NCI-H2107 (cell line): Measurements from ENCODE around the gene COL4A1.
"Not testable (repeated sequence)": the region's sequence is repeated elsewhere in the genome, so short reads cannot be mapped to it uniquely, and the experiment has no call there.

ENCODE experiments used
- DNase-seq: peaks from one replicate; lab custom pipeline; 2025; lab: John Stamatoyannopoulos, UW

The COL4A1 gene

DNA sequence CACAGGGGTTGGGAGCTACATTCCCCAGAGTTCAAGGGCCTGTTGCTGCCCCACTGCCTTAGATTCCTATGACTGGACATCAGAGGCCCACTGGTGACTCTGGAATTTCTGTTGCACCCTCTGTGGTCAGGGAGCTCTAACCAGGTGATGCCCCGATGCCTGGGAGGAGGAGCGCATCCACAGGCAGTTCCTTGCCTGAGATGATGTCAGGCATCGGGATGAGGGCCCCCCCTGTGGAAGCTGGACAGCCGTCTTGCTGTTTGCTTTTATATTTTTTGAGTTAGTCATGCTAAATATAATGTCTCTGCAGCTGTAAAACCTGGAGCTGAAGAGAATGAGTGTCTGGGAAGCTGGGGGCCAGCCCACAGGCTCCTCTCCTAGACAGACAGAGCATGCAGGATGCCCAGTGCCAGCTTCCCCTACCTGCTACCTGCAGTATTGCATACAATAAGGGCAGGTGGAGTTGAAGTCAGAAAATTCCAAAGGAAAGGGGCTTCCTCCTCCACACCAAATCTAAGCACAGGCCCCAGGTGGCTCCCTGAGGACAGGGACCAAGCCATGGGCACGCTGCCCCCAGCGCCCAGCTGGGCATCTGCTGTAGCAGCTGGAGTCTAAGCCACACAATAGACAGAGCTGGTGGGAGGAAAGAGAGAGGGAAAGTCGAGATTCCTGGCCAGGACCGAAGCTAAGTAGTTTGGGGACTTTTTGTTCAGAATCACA is 16.4 kb upstream of the COL4A1 start:
- DNase-seq = no peak

DNA sequence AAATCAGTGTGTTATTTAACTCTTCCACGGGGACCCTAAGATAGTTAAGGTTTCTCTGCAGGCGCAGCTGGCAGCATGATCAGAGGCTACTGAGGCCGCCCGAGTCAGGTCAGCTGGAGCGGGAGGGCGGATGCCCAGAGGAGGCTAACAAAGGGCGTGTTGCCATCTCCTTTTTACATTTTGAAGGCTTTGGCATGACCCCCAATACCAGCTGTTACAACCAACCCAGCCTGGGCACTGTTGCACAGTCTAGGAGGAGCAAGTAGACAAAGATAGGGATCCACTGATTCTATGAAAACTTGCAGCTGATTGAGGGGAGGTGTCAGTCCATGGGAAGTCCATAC is 15.8 kb upstream of the COL4A1 start:
- no peak for DNase-seq

DNA sequence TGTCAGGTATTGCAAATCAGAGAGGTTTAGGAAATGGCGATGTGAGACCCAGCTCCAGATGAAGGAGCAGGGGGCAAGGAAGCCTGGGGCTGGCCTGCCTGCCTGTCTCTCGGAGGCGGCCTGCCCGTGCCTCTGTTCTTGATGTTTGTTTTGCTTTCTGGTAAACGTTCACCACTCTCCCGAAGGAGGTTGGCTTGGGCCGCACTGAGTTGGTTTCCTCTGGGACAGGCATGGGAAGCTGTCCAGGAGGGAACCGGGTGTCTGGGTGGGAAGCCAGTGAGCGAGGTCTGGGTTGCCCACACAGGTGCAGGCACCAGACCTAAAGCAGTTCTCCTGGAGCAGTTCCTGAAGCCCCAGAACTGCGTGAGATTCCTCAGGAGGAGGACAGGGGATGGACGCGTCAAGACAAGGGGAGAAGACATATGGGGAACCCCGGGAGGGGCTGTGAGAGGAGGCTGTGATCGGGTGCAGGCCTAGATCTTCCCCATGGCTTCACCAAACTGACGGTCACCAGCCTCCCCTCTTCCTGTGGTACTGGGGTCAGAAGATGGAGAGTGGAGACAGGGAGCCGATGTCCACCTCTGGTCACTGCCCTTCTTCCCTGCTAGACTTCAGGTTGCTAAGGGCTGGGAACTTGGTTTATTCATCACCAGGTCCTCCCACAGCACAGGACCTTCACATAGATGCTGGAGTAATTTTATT is 15.3 kb upstream of the COL4A1 start:
- no peak for DNase-seq

DNA sequence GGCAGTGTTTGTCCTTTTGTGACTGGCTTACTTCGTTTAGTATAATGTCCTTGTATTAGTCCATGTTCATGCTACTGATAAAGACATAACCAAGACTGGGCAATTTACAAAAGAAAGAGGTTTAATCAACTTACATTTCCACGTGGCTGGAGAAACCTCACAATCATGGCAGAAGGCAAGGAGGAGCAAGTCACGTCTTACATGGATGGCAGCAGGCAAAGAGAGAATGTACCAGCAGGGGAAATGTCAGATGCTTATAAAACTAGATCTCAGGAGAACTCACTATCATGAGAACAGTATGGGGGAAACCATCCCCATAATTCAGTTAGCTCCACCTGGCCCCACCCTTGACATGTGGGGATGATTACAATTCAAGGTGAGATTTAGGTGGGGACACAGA is 14.6 kb upstream of the COL4A1 start:
- not testable (repeated sequence) for DNase-seq

DNA sequence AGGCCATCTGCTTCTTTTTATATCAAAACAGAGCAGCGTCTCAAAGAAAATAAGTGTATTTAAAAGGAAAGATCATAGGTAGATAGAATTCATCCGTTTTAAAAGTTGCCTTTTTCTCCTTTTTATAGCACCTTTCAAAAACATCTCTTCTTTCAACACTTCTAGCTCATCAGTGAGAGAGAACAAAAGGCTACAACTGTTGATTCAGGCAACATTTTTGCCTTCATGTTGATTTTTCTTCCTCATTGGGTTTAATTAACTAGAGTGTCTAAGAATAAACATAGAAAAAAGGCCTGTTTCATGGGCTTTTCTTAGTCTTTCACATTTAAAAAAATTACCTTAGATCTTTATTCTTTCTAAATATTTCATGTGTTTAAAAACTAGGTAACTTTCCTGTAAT is 13.7 kb upstream of the COL4A1 start:
- DNase-seq = no peak

DNA sequence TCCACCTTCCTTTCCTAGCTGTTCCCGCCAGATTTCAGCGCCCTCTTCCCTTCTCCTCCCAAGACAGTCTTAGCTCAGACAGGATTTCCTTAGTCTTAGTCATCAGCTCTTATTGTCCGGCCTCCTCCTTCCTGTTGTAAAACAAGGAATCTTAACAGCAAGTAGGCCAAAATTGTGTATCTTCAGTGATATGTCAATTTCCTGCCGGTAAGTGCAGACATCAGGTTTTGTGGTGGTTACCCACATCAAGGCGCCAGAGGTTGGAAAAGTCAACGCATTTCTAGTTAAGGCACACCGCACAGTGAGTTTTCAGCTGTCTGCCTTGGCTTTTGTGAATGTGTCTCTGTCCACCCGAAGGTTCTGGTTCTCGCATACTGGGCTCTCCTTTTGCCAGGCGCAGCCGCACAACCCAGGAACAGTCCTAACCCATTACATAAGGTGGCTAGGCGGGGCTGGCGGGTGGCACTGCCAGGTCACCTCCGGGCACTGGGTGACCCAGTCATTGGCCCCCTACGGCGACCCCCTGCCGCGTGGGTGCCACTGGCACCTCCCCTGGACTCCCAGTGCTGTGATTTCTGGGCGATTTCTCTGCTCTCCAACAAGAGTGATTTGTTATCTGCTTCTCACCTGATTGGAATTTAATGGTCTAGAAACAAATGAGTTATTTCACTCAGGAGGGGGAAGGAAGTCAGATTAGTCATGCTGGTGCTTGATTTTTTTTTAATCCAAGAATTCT is 13.0 kb upstream of the COL4A1 start:
- no peak for DNase-seq

DNA sequence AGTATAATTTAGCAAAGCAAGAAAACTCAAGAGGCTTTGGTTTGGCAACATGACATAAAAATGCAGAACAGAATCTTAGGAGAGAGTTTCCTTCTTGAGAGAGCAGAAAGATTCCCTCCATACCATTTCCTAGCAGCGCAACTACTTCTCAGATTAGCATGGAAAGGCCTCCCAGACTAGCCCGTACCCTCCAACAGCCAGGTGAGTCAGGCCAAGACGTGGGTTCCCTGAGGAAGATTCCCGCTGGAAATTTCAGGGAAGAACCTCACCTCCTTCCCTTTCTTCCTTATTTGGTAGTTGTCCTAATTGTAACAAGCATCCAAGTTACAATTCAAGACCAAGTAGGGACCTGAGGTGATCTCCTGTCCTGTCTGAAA is 12.4 kb upstream of the COL4A1 start:
- no peak for DNase-seq

DNA sequence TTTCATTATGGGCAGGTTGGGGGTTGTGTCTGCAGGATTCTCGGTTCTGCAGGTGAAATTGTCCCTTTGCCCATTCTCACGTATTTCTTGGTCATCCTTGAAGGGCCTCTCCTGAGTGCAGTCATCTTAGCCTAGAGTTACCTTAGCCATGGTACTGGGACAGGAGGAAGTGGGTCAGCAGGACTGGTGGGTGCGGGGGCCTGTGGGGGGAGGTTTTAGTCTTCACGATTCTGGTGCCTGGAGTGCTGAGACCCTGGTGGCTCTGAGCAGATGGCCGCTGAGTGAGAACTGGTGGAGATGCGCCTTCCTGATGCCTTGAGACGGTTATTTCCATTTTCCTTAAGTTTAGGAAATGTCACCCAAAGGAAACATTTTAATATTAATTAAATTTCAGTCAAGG is 12.0 kb upstream of the COL4A1 start:
- DNase-seq = no peak

DNA sequence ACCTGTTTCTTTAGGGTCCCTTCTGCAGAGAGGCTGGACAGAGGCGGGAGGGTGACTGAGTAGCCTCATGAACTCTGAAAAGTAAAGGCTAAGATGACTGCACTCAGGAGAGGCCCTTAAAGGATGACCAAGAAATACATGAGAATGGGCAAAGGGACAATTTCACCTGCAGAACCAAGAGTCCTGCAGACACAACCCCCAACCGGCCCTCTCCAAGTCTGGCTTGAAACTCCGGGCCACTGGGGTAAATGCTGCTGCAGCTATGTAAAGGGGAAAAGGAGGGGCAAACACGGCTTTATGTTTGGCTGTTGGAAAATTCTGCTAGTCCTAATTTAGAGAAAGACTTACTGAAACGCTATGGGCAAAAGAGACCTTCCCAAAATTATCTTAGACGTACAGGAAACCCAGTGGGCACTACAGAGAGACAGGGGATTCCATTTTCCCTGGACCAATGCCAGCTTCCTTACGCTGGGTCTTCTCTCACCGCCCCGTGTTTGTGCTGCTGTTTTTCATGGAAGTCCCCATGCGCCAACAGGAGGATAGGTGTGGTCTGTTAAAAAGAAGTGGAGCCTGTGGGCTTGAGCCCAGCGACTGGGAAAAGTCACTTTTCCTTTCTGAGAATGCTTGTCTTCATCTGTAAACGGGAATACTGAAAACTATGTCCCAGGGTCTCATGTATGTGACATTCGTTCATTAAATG is 10.7 kb upstream of the COL4A1 start:
- DNase-seq = no peak

DNA sequence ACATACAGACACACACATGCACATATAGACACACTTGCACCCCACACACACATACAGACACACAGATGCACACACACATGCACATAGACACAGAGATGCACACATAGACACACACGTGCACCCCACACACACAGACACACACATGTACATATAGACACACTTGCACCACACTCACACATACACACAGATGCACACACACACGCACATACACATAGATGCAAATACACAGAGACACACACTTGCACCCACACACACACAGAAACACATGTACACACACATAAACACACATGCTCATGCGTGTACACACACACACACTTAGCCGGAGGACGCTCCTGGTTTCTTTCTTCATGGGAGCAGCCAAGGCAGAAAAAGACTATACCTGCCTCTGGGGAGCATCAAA is 10.1 kb upstream of the COL4A1 start:
- DNase-seq = no peak

DNA sequence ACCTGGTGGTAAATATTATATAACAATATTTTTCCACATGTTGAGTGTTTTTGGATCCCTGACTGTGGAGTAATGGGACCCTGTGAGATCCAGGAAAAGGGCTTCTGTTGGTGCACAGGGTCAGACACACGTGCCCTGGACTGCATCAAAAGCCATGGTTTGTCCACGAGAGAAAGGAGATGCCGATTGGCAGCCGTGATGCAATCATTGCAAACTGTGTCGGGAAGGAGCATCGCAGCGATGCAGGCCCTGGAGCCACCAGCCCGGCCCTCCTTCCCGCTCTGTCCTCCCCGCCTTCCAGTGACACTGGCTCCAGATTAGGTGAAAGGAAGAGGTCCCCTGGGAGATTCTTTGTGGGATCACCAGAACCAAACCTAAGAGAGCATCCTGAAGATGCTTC is 9.2 kb upstream of the COL4A1 start:
- DNase-seq = no peak

DNA sequence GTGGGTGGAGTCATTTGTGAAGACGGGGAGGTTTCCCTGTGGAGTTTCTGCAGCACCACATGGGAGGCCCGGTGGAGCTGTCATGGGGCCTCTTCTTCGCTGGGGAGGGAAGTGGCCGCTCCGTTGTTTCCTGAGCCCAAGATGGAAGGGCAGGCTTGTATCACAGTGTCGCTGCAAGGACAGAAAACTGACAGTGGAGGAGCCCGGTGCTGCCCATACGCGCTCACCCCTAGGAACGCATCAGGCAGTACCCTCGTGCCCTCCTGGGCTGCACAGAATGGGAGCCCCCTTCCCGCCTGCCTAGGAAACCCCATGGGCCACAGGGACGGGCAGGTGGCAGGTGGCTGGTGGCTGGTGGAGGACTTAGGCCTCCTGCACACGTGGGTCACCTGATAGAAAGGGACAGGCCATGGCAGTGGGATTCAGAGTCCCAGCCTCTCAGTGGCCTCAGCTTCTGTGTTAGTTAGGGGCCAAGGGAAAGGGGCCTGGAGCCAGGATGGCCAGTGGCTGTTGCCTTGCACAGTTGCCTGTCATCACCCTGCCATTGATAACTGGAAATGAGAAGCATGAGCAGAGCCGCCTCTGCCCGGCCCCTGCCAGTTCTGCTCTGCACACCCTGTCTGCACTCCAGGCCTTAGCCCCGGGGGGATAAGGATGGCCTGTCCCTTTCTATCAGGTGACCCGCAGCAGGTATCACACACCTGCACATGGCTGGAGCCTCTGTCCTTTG is 7.7 kb upstream of the COL4A1 start:
- DNase-seq = no peak

DNA sequence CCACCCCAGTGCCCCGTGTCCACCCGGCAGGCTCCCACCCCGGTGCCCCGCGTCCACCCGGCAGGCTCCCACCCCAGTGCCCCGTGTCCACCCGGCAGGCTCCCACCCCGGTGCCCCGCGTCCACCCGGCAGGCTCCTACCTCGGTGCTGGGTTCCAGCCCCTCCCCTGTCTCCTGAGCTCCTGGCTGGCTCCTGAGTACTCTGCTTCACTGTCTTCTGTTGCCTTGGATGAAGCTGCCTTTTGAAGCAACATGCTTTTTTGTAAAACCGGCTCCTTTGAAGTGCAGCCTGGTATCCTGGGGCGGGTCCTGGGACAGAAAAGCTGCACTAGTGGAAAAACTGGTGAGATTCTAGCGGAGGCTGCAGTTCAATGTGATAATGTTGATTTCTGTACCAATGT is 6.8 kb upstream of the COL4A1 start:
- DNase-seq = not testable (repeated sequence)

DNA sequence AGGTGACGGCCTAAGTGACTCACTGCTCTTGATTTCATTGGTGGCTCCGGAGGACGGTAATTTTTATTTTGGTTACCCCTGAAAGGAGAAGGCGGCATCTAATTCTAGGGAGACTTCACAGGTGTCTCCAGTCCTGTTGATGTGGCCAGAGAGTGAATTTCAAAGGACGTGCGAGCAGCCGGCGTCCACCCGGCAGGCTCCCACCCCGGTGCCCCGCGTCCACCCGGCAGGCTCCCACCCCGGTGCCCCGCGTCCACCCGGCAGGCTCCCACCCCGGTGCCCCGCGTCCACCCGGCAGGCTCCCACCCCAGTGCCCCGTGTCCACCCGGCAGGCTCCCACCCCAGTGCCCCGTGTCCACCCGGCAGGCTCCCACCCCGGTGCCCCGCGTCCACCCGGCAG is 6.3 kb upstream of the COL4A1 start:
- DNase-seq = not testable (repeated sequence)

DNA sequence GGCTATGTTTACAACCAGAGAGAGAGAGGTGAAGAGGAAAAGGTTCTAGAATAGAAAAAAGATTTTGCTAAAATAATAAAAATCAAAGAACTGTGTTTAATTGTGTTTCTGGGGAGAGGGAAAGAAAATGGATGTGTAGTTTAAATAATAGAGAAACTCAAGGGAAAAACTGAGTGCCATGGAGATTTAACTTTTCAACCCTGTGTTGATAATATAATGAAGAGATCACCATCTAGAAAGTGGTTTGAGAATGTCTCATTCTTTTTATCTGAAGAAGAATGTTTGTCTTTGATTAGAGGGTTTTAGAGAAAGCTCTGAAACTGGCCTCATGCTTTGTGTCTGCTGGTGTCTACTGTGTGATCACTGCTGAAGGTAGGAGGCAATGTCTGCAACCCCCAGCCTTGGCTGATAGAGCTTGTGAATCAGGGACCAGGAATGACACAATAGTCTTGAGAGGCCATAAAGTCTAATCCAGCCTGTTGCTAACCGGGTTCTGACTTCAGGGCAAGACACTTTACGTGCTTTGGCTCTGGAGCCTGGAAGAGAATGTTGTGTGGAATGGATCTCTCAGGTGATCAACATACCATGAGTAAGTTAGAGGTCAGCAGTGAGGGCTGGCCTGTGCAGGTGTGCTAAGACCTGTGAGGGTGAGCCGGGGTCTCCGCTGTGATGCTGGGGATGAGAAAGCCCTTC is 5.5 kb upstream of the COL4A1 start:
- DNase-seq = no peak

DNA sequence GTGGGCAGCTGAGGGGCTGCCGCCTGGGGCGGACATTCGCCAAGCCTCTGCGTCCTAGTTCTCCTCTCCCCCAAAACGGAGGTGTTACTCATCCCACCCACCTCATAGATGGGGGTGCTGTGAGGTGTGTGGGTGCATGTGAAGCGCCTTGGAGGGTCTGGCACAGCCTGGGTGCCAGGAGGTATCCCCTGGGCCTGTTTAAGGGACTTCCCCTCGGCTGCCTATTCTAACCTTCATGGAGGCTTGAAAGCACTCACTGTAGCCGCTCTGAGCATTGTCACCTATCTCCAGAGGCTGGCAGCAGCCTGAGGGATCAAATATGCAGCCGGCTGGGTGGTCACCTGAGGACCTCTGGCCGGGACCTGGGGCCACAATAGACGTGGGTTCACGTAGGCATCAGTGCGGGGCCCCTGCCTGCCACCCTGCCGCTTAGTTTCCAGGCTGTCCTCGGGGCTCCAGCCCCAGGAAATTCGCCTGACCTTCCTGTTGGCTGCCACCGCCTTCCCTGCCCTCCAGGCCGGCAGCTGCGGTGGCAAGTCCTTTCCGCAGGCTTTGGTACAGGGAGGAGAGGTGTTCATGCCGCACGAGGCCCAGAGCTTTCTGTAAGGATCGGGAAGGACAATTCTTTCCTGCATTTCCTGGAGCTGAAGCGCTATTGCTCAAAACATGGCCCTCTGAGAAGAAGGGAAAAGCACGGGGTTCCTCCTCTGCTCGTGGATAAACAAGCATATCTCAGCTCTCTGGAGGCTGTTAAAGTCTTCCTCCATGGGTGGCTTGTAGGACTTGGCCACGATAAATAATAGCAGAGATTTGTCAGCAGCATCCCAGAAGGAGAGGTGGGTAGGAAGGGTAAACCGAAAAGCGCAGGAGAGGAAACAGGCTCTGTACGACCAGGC is 4.7 kb upstream of the COL4A1 start:
- DNase-seq = no peak

DNA sequence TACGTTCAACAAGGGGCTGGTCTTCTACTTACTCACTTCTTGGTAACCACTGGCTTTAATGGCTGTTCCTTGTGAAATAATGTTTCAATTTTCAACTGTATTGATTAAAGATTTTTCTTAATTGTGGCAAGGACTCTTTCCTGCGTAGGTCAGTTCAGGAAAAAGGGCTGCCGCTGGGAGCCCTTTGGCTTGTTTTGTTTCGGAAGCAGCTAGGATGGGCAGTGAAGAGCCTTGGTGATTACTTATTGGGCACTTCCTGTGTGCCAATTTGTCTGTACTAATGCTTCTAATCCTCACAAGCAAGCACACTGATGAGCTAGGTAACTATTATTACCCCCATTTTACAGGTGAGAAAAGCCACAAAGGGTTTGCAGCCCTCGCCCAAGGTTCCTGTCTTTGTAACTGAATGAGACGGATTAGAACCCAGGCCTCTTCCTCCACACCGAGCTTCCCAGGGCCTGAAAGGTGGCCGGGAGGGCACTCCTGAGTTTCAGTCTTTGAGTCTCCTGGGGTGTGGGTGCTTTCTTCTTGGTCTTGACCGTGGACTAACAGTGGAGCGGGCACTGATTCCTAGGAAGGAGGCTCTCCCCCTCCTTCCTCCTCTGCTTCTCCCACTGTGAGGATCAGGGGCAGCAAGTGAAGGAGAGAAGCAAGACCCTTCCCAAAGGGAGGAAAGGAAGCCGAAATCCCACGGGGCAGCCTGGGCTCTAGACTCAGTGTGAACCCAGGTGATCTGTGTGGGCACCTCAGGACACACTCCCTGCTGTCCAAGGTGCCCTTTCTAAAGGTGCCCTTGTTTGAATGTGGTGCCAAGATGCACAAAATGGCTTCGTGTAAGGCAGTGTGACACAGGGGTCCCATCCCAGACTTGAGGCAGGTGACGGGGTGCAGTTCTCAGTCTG is 3.8 kb upstream of the COL4A1 start:
- DNase-seq = no peak

DNA sequence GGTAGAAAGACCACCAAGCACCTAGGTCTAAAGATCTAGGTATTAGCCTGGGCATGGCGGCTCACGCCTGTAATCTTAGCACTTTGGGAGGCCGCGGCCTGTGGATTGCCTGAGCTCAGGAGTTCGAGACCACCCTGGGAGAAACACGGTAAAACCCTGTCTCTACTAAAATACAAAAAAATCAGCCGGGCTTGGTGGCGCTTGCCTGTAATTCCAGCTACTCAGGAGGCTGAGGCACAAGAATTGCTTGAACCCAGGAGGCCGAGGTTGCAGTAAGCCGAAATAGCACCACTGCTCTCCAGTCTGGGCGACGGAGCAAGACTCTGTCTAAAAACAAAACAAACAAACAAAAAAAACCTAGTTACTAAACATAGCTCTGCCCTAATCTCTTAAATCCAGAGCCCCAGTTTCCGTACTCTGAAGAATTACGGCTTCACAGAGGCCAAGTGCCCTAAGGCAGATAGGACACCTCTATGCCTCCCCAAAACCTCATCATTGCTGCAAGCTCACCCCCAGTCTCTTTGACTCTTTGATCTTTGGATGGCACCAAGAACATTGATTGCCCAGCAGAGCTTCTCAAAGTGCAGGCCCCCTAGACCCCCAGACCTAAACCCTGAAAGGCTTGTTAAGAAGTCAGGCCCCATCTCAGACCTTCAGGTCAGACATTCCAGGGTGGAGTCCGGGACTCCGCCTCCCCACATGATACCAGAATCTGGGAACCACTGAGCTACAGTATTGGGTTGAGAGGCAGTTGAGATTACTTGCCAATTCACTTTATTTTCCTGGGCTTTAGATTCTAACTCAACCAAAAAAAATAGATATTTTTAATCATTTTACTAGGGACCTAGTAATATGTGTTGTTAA is 2.9 kb upstream of the COL4A1 start:
- no peak for DNase-seq
